Subcutaneous adipose tissue (tissue), 4 donors: ENCODE results near the gene GDPD5. TPM values are rescaled to one million over a fixed set of nuclear protein-coding genes. Genes with fewer than 3 reads are reported as not detected.

Experiments
- total RNA-seq, 4 donors: library from RNA; depleted of rRNA; stranded (reverse); fragments of >200 nt; gene quantifications; one replicate each; pipeline ENCODE4 v1.1.0, GENCODE V29; 2016
- TF ChIP-seq, protein P1 (sequence below): fragments of 450-650 bp; IDR thresholded peaks from one replicate; pipeline ENCODE4 v1.5.1; 2016; ENCODE audit warnings: low read depth, mild to moderate bottlenecking, control low read depth, antibody characterized with exemption, moderate library complexity

Gene GDPD5
- total RNA-seq, 4 donors from 2014 or later = 19.2 to 96.8 (median 32.6) TPM

DNA sequence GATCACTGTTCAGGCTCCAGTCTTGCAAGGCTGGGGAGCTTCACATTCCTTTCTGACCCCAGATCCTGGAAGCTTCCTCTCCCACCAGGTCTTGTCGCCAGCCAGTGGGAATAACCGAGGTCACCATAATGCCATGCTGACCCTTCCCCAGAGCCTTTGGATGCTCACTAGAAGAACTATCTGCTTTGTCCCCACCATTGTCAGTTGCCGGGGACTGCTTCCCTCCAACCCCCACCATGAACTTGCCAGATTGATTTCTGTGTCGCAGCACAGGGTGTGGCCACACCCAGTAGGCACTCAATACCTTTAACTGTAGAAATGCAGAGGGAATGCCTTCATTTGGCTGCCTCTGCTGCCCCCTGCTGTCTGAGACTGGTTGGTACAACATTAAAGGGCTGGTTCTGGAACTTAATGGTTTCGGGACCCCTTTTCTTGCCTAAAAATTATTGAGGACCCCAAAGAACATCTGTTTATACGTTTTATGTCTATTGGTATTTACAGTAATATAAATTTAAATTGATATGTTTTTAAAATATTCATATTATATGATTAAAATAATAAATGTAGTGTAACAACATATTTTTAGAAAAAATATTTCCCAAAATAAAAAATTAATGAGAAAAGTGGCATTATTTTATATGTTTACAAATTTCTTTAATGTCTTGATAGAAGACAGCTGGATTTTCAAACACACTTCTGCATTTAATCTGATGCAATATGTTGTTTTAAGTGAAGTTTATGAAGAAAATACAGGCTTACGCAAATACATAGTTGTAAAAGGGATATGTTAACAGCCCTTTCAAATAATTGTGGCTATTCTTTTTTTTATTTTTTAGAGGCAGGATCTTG, 6.7 kb upstream of the GDPD5 start:
- TF ChIP-seq, protein P1, sequence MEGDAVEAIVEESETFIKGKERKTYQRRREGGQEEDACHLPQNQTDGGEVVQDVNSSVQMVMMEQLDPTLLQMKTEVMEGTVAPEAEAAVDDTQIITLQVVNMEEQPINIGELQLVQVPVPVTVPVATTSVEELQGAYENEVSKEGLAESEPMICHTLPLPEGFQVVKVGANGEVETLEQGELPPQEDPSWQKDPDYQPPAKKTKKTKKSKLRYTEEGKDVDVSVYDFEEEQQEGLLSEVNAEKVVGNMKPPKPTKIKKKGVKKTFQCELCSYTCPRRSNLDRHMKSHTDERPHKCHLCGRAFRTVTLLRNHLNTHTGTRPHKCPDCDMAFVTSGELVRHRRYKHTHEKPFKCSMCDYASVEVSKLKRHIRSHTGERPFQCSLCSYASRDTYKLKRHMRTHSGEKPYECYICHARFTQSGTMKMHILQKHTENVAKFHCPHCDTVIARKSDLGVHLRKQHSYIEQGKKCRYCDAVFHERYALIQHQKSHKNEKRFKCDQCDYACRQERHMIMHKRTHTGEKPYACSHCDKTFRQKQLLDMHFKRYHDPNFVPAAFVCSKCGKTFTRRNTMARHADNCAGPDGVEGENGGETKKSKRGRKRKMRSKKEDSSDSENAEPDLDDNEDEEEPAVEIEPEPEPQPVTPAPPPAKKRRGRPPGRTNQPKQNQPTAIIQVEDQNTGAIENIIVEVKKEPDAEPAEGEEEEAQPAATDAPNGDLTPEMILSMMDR = no peak

DNA sequence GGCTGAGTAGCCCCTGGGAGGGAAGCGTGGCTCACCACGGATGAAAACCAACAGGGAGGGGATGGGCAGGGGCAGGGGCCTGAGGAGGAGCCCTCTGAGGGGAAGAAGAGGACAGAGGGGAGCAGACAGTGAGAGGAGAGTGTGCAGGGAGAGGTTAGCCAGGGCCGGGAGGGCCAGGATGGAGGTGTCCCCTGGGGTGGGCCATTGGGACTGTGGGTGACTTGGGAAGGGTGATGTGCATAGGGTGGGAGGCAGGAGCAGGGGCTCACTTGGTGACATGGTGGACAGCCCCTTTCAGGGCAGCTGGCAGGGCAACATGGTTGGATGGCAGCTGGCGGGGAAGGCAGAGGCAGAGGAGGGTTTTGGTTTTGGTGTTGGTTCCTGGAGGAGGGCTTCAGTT, 5.6 kb upstream of the GDPD5 start:
- TF ChIP-seq, protein P1 = no peak

DNA sequence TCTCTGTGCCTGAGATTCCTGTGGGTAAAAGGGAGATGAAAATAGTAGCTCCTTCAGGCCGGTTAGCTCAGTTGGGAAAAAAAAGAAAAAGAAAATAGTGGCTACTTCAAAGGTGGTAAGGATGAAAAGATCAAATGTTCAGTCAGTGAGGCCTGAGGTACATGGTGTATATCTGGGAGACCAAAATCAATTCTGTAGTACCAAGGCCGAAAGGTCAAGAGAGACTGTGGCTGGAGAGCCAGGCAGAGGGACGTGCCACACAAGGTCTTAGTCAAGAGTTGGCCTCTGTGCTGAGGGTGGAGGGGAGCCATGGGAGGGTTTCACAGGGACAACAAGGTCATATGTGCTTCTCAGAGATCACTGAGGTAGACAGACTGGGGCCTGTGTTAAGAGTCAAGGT, 4.8 kb upstream of the GDPD5 start:
- TF ChIP-seq, protein P1 = no peak

DNA sequence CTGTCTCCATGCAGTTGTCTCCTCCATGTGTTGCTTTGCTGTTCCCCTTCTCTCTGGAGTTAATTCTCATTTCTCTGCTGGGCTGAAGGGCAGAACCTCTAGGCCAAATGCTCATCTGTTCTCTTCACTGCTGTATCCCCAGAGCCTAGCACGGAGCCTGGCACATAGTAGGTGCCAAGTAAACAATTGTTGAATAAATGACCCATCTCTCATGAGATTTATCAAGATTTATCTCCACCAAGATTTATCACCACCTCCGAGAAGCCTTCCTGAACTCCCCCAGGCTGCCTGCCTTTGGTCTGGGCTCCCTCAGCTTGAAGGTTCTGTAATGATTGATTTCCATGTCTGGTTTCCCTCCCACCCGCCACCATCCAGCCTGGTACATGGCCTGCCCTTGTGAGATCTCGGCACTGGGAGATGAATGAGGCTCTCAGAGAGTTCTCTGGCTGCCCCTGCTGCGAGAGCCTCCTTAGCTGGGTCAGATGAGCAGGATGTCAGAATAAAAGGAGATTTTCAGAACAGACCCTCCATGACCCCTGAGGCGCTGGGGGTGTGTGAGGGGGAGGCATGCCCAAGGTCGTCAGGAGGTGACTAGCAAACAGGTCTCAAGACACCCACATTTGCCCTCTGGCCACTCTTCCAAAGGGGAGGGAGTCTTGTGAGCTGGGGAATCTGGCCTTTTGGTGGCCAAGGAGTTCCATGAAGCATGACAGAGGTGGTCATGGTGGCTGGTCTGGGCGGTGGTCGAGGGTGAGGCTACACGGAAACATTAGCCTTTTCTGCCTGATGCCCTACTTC, 2.4 kb upstream of the GDPD5 start:
- TF ChIP-seq, protein P1 = no peak

DNA sequence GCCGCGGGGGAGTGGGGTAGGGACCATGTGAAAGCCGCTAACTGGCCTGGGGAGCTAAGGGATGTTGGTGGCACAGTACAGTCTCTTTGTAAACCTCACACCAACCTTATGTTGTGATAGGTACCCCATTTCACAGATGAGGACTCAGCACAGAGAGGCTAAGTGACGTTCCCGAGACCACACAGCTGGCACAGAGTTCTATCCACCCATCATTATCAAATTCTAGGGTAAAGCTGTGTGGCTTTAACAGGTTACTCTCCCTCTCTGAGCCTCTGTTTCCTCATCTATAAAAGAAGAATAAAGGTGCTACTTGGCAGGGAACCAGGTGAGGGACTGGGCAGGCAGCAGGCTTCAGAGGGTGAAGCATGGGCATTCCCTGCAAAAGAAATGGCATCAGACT, 1.4 kb upstream of the GDPD5 start:
- TF ChIP-seq, protein P1 = no peak

DNA sequence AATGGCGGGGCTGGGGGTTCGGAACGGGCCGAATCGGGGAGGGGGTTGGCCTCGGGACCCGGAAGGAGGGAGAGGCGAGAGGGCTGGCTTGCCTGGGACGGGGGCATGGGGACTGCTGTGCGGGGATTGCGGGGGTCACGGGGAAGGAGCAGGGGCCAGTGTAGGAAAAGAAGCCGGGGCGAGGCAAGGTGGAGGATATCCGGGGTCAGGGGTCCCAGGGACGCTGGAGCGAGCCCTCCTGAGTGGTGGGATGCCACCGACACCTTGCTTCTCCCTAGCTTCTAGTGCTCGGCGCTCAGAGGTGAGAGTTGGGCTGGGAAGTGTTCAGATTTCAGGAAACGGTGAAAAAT, 426 bp upstream of the GDPD5 start:
- TF ChIP-seq, protein P1 = no peak
